ENCODE data around the gene DPEP3.

- TF ChIP-seq, protein P1, sequence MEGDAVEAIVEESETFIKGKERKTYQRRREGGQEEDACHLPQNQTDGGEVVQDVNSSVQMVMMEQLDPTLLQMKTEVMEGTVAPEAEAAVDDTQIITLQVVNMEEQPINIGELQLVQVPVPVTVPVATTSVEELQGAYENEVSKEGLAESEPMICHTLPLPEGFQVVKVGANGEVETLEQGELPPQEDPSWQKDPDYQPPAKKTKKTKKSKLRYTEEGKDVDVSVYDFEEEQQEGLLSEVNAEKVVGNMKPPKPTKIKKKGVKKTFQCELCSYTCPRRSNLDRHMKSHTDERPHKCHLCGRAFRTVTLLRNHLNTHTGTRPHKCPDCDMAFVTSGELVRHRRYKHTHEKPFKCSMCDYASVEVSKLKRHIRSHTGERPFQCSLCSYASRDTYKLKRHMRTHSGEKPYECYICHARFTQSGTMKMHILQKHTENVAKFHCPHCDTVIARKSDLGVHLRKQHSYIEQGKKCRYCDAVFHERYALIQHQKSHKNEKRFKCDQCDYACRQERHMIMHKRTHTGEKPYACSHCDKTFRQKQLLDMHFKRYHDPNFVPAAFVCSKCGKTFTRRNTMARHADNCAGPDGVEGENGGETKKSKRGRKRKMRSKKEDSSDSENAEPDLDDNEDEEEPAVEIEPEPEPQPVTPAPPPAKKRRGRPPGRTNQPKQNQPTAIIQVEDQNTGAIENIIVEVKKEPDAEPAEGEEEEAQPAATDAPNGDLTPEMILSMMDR (conservative IDR thresholded peaks at IDR 0.05; ENCODE audit: low read depth, low read length), result no peak
- no peak for TF ChIP-seq EZH2phosphoT487 (IDR thresholded peaks at IDR 0.05; ENCODE audit: borderline replicate concordance, low read length)
- no peak for TF ChIP-seq EZH2 (IDR thresholded peaks at IDR 0.05; ENCODE audit: low read length, unreplicated experiment)
These were observed 32.3 kb downstream of the DPEP3 start for GRCh38 chr16:67948015-67948414.
